Measurements from ENCODE around the gene RANBP1.

GRCh38 chr22:20155330-20156041, 39.6 kb downstream of the RANBP1 start:
- no peak for TF ChIP-seq EZH2 (IDR thresholded peaks at IDR 0.05; ENCODE audit: insufficient read depth, poor library complexity, severe bottlenecking)
- no peak for TF ChIP-seq EZH2phosphoT487 (IDR thresholded peaks at IDR 0.05; ENCODE audit: insufficient read depth, low read depth)
